SJCRH30 (cell line): Measurements from ENCODE around the gene AP4B1. TPM values are rescaled to one million over a fixed set of nuclear protein-coding genes. Genes with fewer than 3 reads are reported as not detected.

ENCODE experiments used
- DNase-seq, 2 experiments: peaks; one replicate each; pipeline ENCODE4 v3.0.0-alpha.2; 2015 to 2020
- H3K27ac ChIP-seq: fragments of 250-450 bp; sonication (Bioruptor Pico); 2 replicates; pipeline ENCODE4 v1.5.1; 2020; ENCODE audit warnings: mild to moderate bottlenecking, moderate library complexity
- H3K27me3 ChIP-seq: fragments of 250-450 bp; sonication (Bioruptor Pico); 2 replicates; pipeline ENCODE4 v1.5.1; 2020; ENCODE audit warnings: mild to moderate bottlenecking, moderate library complexity
- H3K36me3 ChIP-seq: fragments of 250-450 bp; sonication (Bioruptor Pico); 2 replicates; pipeline ENCODE4 v1.5.1; 2020; ENCODE audit warnings: mild to moderate bottlenecking, moderate library complexity
- H3K4me1 ChIP-seq: fragments of 250-450 bp; sonication (Bioruptor Pico); 2 replicates; pipeline ENCODE4 v1.5.1; 2020; ENCODE audit warnings: mild to moderate bottlenecking, moderate library complexity
- H3K4me3 ChIP-seq: fragments of 250-450 bp; sonication (Bioruptor Pico); 2 replicates; pipeline ENCODE4 v1.5.1; 2020; ENCODE audit warnings: mild to moderate bottlenecking, moderate library complexity
- H3K9me3 ChIP-seq: fragments of 250-450 bp; sonication (Bioruptor Pico); replicated peaks from 2 replicates; pipeline ENCODE4 v1.5.1; 2020; ENCODE audit warnings: mild to moderate bottlenecking, moderate library complexity
- total RNA-seq: library from RNA; depleted of rRNA; stranded (reverse); fragments of >200 nt; shearing (Covaris generic); gene quantifications from 2 replicates; pipeline ENCODE4 v1.2.3, GENCODE V29; 2014

The AP4B1 gene
- total RNA-seq, 1 experiment from 2014 or later: 14.3 TPM

GRCh38 chr1:113917400-113918082 is 12.9 kb upstream of the AP4B1 start:
- Histone ChIP-seq H3K27ac (no peak overlapping the region), H3K4me1 (no peaks in the 10 kb centered on the region), H3K9me3 (no peaks in the 10 kb centered on the region), H3K4me3 (no peak overlapping the region), H3K36me3 (peaks cover 4% of the 10 kb centered on the region; the same call in 1 of the 2 replicates), H3K27me3 (no peaks in the 10 kb centered on the region)
- DNase-seq: no peak

- Histone ChIP-seq H3K9me3 (no peaks in the 10 kb centered on the region), H3K4me3 (no peak overlapping the region), H3K27me3 (no peaks in the 10 kb centered on the region), H3K27ac (no peak overlapping the region), H3K4me1 (no peaks in the 10 kb centered on the region), H3K36me3 (peaks cover 8% of the 10 kb centered on the region)
- no peak for DNase-seq
These were observed 12.4 kb upstream of the AP4B1 start for GRCh38 chr1:113916974-113917373.

- H3K27me3 ChIP-seq: no peaks in the 10 kb centered on the region
- H3K9me3 ChIP-seq: no peaks in the 10 kb centered on the region
- peaks cover 27% of the 10 kb centered on the region for H3K36me3 ChIP-seq
- DNase-seq: no peak
- H3K4me1 ChIP-seq: no peaks in the 10 kb centered on the region
- no peak overlapping the region for H3K27ac ChIP-seq
- H3K4me3 ChIP-seq: no peak overlapping the region
These were observed 9.5 kb upstream of the AP4B1 start for GRCh38 chr1:113913887-113914664.

- Histone ChIP-seq H3K9me3 (no peaks in the 10 kb centered on the region), H3K27ac (no peak overlapping the region), H3K4me3 (no peak overlapping the region)
These were observed 8.7 kb upstream of the AP4B1 start for GRCh38 chr1:113913312-113913668.

GRCh38 chr1:113912594-113913311 is 8.2 kb upstream of the AP4B1 start:
- no peaks in the 10 kb centered on the region for H3K4me1 ChIP-seq
- H3K36me3 ChIP-seq: peaks cover 40% of the 10 kb centered on the region
- no peaks in the 10 kb centered on the region for H3K27me3 ChIP-seq
- no peaks in the 10 kb centered on the region for H3K9me3 ChIP-seq
- H3K4me3 ChIP-seq: no peak overlapping the region
- peak; percentile 15 to 30 for DNase-seq
- H3K27ac ChIP-seq: no peak overlapping the region

More at GRCh38 chr1:113913312-113913668, 8.7 kb upstream of the AP4B1 start:
- Histone ChIP-seq H3K36me3 (peaks cover 35% of the 10 kb centered on the region), H3K4me1 (no peaks in the 10 kb centered on the region), H3K27me3 (no peaks in the 10 kb centered on the region)
- DNase-seq: no peak

GRCh38 chr1:113905435-113905861 is 849 bp upstream of the AP4B1 start:
- Histone ChIP-seq H3K9me3 (no peaks in the 10 kb centered on the region), H3K27me3 (no peaks in the 10 kb centered on the region), H3K27ac (peak overlapping the region; percentile 69), H3K4me3 (peak overlapping the region; percentile 80), H3K36me3 (peaks cover 18% of the 10 kb centered on the region), H3K4me1 (0 out of 2 replicates have a peak, but pooled peaks cover 2% of the 10 kb centered on the region)
- peak in 1 of 2 experiments; percentile 34 for DNase-seq

GRCh38 chr1:113904293-113904673 is 316 bp downstream of the AP4B1 start:
- Histone ChIP-seq H3K27ac (peak overlapping the region; percentile 69), H3K4me1 (0 out of 2 replicates have a peak, but pooled peaks cover 2% of the 10 kb centered on the region), H3K27me3 (no peaks in the 10 kb centered on the region), H3K4me3 (peak overlapping the region; percentile 80), H3K9me3 (no peaks in the 10 kb centered on the region), H3K36me3 (peaks cover 15% of the 10 kb centered on the region)
- no peak for DNase-seq

GRCh38 chr1:113903501-113904292 is 902 bp downstream of the AP4B1 start:
- Histone ChIP-seq H3K27me3 (no peaks in the 10 kb centered on the region), H3K36me3 (peaks cover 9% of the 10 kb centered on the region), H3K4me3 (peak overlapping the region; percentile 80), H3K9me3 (no peaks in the 10 kb centered on the region), H3K4me1 (0 out of 2 replicates have a peak, but pooled peaks cover 2% of the 10 kb centered on the region), H3K27ac (peak overlapping the region; percentile 69)
- no peak for DNase-seq

GRCh38 chr1:113901191-113901590 is 3.4 kb downstream of the AP4B1 start:
- Histone ChIP-seq H3K4me1 (0 out of 2 replicates have a peak, but pooled peaks cover 2% of the 10 kb centered on the region), H3K27ac (no peak overlapping the region), H3K36me3 (peaks cover 8% of the 10 kb centered on the region; the same call in 1 of the 2 replicates), H3K9me3 (no peaks in the 10 kb centered on the region), H3K27me3 (no peaks in the 10 kb centered on the region), H3K4me3 (no peak overlapping the region)
- DNase-seq: no peak

- H3K27ac ChIP-seq: no peak overlapping the region
- DNase-seq: no peak
- H3K4me3 ChIP-seq: no peak overlapping the region
- H3K9me3 ChIP-seq: no peaks in the 10 kb centered on the region
- peaks cover 8% of the 10 kb centered on the region for H3K36me3 ChIP-seq
- 0 out of 2 replicates have a peak, but pooled peaks cover 2% of the 10 kb centered on the region for H3K4me1 ChIP-seq
- no peaks in the 10 kb centered on the region for H3K27me3 ChIP-seq
These were observed 5.5 kb downstream of the AP4B1 start for GRCh38 chr1:113899111-113899510.

GRCh38 chr1:113898241-113898814 is 6.3 kb downstream of the AP4B1 start:
- H3K4me1 ChIP-seq: no peaks in the 10 kb centered on the region
- peaks cover 8% of the 10 kb centered on the region for H3K36me3 ChIP-seq
- no peaks in the 10 kb centered on the region for H3K9me3 ChIP-seq
- no peaks in the 10 kb centered on the region for H3K27me3 ChIP-seq
- no peak overlapping the region for H3K4me3 ChIP-seq
- no peak overlapping the region for H3K27ac ChIP-seq
- DNase-seq: no peak

- Histone ChIP-seq H3K4me3 (no peak overlapping the region), H3K27me3 (no peaks in the 10 kb centered on the region), H3K9me3 (no peaks in the 10 kb centered on the region), H3K36me3 (peaks cover 8% of the 10 kb centered on the region), H3K4me1 (no peaks in the 10 kb centered on the region), H3K27ac (no peak overlapping the region)
- no peak for DNase-seq
These were observed 8.6 kb downstream of the AP4B1 start for GRCh38 chr1:113895961-113896360.

GRCh38 chr1:113895098-113895497 is 9.5 kb downstream of the AP4B1 start:
- Histone ChIP-seq H3K4me3 (no peak overlapping the region), H3K36me3 (peaks cover 8% of the 10 kb centered on the region), H3K9me3 (no peaks in the 10 kb centered on the region), H3K4me1 (no peaks in the 10 kb centered on the region), H3K27ac (no peak overlapping the region), H3K27me3 (no peaks in the 10 kb centered on the region)
- DNase-seq: no peak

GRCh38 chr1:113893267-113893666 is 11.3 kb downstream of the AP4B1 start:
- no peak overlapping the region for H3K4me3 ChIP-seq
- no peak overlapping the region for H3K27ac ChIP-seq
- H3K27me3 ChIP-seq: no peaks in the 10 kb centered on the region
- no peaks in the 10 kb centered on the region for H3K4me1 ChIP-seq
- peaks cover 6% of the 10 kb centered on the region for H3K36me3 ChIP-seq
- no peaks in the 10 kb centered on the region for H3K9me3 ChIP-seq
- no peak for DNase-seq
